Pancreas (tissue), 10 donors: Measurements from ENCODE around the gene UNK. TPM values are rescaled to one million over a fixed set of nuclear protein-coding genes. Genes with fewer than 3 reads are reported as not detected.

Experiments used
- ATAC-seq, 4 donors: fragments of 200-7000 bp; cut with Tn5 transposase; one replicate each; pipeline versions ENCODE4 v1.8.0 to v1.9.1; 2020; ENCODE audit warnings: mild to moderate bottlenecking in 4 of 4, moderate library complexity in 4 of 4
- DNase-seq, 6 donors: peaks; one replicate each; pipeline ENCODE4 v3.0.0-alpha.2; 2020
- FAIRE-seq: peaks from 2 replicates; lab custom pipeline; 2012; peaks lifted over from hg19 to GRCh38; lab: Jason Lieb, UNC
- H3K27ac ChIP-seq, 4 donors: fragments of 200-600 bp; sonication (generic); 1 replicate in 3 of 4; 2 replicates in 1 of 4; pipeline versions ENCODE4 v1.5.0 to v1.8.0; 2020
- H3K27me3 ChIP-seq, 4 donors: fragments of 200-600 bp; one replicate each; pipeline ENCODE4 v1.8.0; 2021
- H3K36me3 ChIP-seq, 3 donors: fragments of 200-600 bp; sonication (generic) in 1 of 3; one replicate each; pipeline versions ENCODE4 v1.5.0 to v1.8.0; 2020 to 2021
- H3K4me1 ChIP-seq, 3 donors: fragments of 200-600 bp; one replicate each; pipeline ENCODE4 v1.8.0; 2021
- H3K4me3 ChIP-seq, 4 donors: fragments of 200-600 bp; sonication (generic) in 2 of 4; one replicate each; pipeline versions ENCODE4 v1.5.0 to v1.8.0; 2020 to 2021
- H3K9me3 ChIP-seq, 4 donors: fragments of 200-600 bp; one replicate each; pipeline ENCODE4 v1.8.0; 2021
- CTCF ChIP-seq, 4 donors: fragments of 200-600 bp; sonication (generic) in 3 of 4; IDR thresholded peaks; one replicate each; pipeline versions ENCODE4 v1.5.0 to v1.8.0; 2021; ENCODE audit warnings: antibody characterized with exemption in 4 of 4
- WGBS, 2 donors: extraction: QIAGEN DNeasy Blood & Tissue Kit; methylation state at CpG; one replicate each; pipeline ENCODE4 v1.1.7; 2013; 5-methylcytosine and 5-hydroxymethylcytosine counted together
- intact Hi-C, 3 donors: fragments of 100-400 bp; cut with DNase I; formaldehyde crosslinking; loops; one replicate each; pipeline versions ENCODE4 v1.11.1 to v1.14.2; 2022
- polyA plus RNA-seq, 2 donors: library from polyadenylated mRNA; stranded (reverse); fragments of 200-250 nt; gene quantifications; one replicate each; pipeline ENCODE4 v1.2.3, GENCODE V29; 2013
- total RNA-seq, 6 donors: library from RNA; stranded (reverse); fragmentation: NEBNext Ultra II Directional in 4 of 6; extraction: Animal tissue kit (Norgen Biotek cat#: 25700) in 4 of 6; gene quantifications; one replicate each; pipeline versions ENCODE4 v1.2.1 to v1.2.4, GENCODE V29; 2021 to 2023
- donor health status: healthy with polysubstance abuse.
- donor health status: DM: no; HTN: no; CAD: no; lungs with moderate emphysema.
- donor health status: DM: no; HTN: no; CAD: no.
- donor health status: control.
- donor health status: control.
- donor health status: Bipolar disorder and iron deficiency.
- donor health status: DM: yes; HTN: yes; CAD: no.
- donor health status: DM: no; HTN: no; CAD: no.
- donor health status: DM: no; HTN: no; CAD: no.
- donor health status: DM: yes; HTN: yes; CAD: no.

The UNK gene
- total and polyA plus RNA-seq, 8 donors = 12.8 to 28.9 (median 15.3) TPM

GRCh38 chr17:75826561-75827307 is 42.1 kb downstream of the UNK start:
- H3K36me3 ChIP-seq = peaks cover 0 to 9% (median 6%) of the 10 kb centered on the region in 3 donors
- DNase-seq (peak in 3 of 6 donors; percentile 29 to 70 (median 49)), FAIRE-seq (no peak), ATAC-seq (no peak)
- H3K9me3 ChIP-seq = no peaks in the 10 kb centered on the region
- no peak overlapping the region for H3K4me3 ChIP-seq
- no peaks in the 10 kb centered on the region for H3K27me3 ChIP-seq
- intact Hi-C loops = loop anchor here in 1 of 3 donors (5.0 kb wide), 1 partner anchor 69 kb away; no protein-coding TSS in a partner anchor
- peaks cover 12 to 23% (median 12%) of the 10 kb centered on the region in 3 donors for H3K4me1 ChIP-seq
- H3K27ac ChIP-seq = peak overlapping the region; percentile 4 to 67 (median 46)
- 79 to 80% methylated on average over 14 of the region's 14 CpGs for WGBS, 2 donors
- no peak for TF ChIP-seq CTCF (IDR thresholded peaks at IDR 0.05)

GRCh38 chr17:75827308-75828075 is 42.9 kb downstream of the UNK start:
- H3K4me1 ChIP-seq = peaks cover 6 to 15% (median 6%) of the 10 kb centered on the region in 3 donors
- intact Hi-C loops = loop anchor here in 1 of 3 donors (5.0 kb wide), 1 partner anchor 70 kb away; no protein-coding TSS in a partner anchor
- ATAC-seq (peak; percentile 53 to 78 (median 75)), DNase-seq (peak in 5 of 6 donors; percentile 51 to 86 (median 74)), FAIRE-seq (no peak)
- no peaks in the 10 kb centered on the region for H3K27me3 ChIP-seq
- peak overlapping the region; percentile 4 to 67 (median 46) for H3K27ac ChIP-seq
- WGBS, 2 donors = 22 to 29% methylated on average over 21 of the region's 21 CpGs
- no peaks in the 10 kb centered on the region for H3K9me3 ChIP-seq
- TF ChIP-seq CTCF (IDR thresholded peaks at IDR 0.05) = peak; percentile 28 to 63 (median 47)
- H3K4me3 ChIP-seq = peak overlapping the region in 1 of 4 donors; percentile 13
- H3K36me3 ChIP-seq = peaks cover 0 to 9% (median 6%) of the 10 kb centered on the region in 3 donors

- 71 to 74% methylated on average over 11 of the region's 11 CpGs for WGBS, 2 donors
- Histone ChIP-seq H3K27me3 (no peaks in the 10 kb centered on the region), H3K4me3 (peak overlapping the region in 1 of 4 donors; percentile 13), H3K9me3 (no peaks in the 10 kb centered on the region), H3K4me1 (peaks cover 2 to 10% (median 2%) of the 10 kb centered on the region in 3 donors), H3K36me3 (peaks cover 0 to 8% (median 6%) of the 10 kb centered on the region in 3 donors), H3K27ac (peak overlapping the region in 1 of 4 donors; percentile 67)
- no peak for FAIRE-seq
- no peak for ATAC-seq
- intact Hi-C loops = loop anchor here in 1 of 3 donors (5.0 kb wide), 1 partner anchor 71 kb away; no protein-coding TSS in a partner anchor
- no peak for DNase-seq
- TF ChIP-seq CTCF (IDR thresholded peaks at IDR 0.05) = no peak
These were observed 43.4 kb downstream of the UNK start for GRCh38 chr17:75828076-75828400.

- Histone ChIP-seq H3K9me3 (no peaks in the 10 kb centered on the region), H3K4me1 (peaks cover 0 to 8% (median 0%) of the 10 kb centered on the region in 3 donors), H3K4me3 (no peak overlapping the region), H3K27ac (no peak overlapping the region), H3K27me3 (no peaks in the 10 kb centered on the region), H3K36me3 (peaks cover 0 to 5% (median 1%) of the 10 kb centered on the region in 3 donors)
- ATAC-seq (no peak), DNase-seq (peak in 1 of 6 donors; percentile 81), FAIRE-seq (no peak)
- intact Hi-C loops = loop anchor here in 1 of 3 donors (5.0 kb wide), 1 partner anchor 71 kb away; no protein-coding TSS in a partner anchor
- no peak for TF ChIP-seq CTCF (IDR thresholded peaks at IDR 0.05)
- WGBS, 2 donors = 92 to 95% methylated on average over 19 of the region's 19 CpGs
These were observed 44.1 kb downstream of the UNK start for GRCh38 chr17:75828741-75829140.
